GM12891 (cell line): ENCODE data around the gene SFTA2.

Experiments used
- DNase-seq: peaks from one replicate; pipeline ENCODE4 v3.0.0; 2011; ENCODE audit warnings: low spot score; ENCODE audit not compliant: insufficient read length
- FAIRE-seq: peaks from 2 replicates; lab custom pipeline; 2011; peaks lifted over from hg19 to GRCh38; lab: Jason Lieb, UNC
- PAX5 ChIP-seq: IDR thresholded peaks from 2 replicates; pipeline ENCODE4 v1.6.1; 2011; ENCODE audit warnings: low read length, moderate library complexity, mild to moderate bottlenecking; ENCODE audit not compliant: insufficient read depth, severe bottlenecking
- POLR2A ChIP-seq: IDR thresholded peaks from 2 replicates; pipeline ENCODE4 v1.6.1; 2011; ENCODE audit warnings: low read depth, low read length, control low read depth
- POLR2AphosphoS5 ChIP-seq: IDR thresholded peaks from 2 replicates; pipeline ENCODE4 v1.6.1; 2011; ENCODE audit warnings: low read depth, low read length, control low read depth
- POU2F2 ChIP-seq: IDR thresholded peaks from 2 replicates; pipeline ENCODE4 v1.6.1; 2011; ENCODE audit warnings: low read depth, mild to moderate bottlenecking, control low read depth, low read length, moderate library complexity
- SPI1 ChIP-seq: IDR thresholded peaks from 2 replicates; pipeline ENCODE4 v1.6.1; 2011; ENCODE audit warnings: low read depth, low read length, control low read depth
- TAF1 ChIP-seq: IDR thresholded peaks from 2 replicates; pipeline ENCODE4 v1.6.1; 2011; ENCODE audit warnings: low read depth, low read length, control low read depth

Gene SFTA2

DNA sequence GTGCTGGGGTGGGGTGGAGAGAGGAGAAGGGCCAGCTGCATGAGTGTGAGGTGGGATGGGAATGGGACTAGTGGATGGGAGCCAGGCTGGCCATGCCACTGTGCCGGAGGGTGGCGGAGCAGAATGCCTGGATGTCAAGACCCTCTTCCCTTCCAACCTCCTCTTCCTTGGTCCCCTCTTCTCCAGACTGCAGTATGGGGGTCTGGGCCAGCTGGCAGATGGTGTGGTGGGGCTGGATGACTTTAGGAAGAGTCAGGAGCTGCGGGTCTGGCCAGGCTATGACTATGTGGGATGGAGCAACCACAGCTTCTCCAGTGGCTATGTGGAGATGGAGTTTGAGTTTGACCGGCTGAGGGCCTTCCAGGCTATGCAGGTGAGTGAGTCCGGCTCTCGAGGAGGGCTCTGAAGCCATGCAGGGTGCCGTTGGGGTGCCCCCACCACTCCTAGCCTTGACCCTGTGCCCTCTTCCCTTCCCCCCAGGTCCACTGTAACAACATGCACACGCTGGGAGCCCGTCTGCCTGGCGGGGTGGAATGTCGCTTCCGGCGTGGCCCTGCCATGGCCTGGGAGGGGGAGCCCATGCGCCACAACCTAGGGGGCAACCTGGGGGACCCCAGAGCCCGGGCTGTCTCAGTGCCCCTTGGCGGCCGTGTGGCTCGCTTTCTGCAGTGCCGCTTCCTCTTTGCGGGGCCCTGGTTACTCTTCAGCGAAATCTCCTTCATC lies 40.0 kb downstream of the SFTA2 start:
- TF ChIP-seq POU2F2: no peak
- TF ChIP-seq POLR2A: no peak
- TF ChIP-seq SPI1: no peak
- TF ChIP-seq PAX5: no peak
- no peak for TF ChIP-seq TAF1
- no peak for TF ChIP-seq POLR2AphosphoS5
- DNase-seq (no peak), FAIRE-seq (no peak)

DNA sequence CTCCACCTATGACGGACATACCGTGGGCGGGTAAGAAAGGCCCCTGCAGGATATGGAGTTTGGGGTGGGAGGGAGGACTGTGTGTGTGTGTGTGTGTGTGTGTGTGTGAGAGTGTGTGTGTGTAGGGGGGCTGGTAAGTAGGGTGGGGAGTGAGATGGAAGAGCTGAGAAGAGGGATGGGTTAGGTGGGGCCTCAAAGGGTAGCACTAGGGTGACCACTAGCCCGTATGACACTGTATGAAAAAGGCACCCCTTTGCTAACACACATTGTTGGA lies 40.6 kb downstream of the SFTA2 start:
- TF ChIP-seq POLR2A: no peak
- TF ChIP-seq PAX5: no peak
- TF ChIP-seq SPI1: no peak
- no peak for TF ChIP-seq POLR2AphosphoS5
- TF ChIP-seq TAF1: no peak
- no peak for TF ChIP-seq POU2F2
- no peak for FAIRE-seq
- DNase-seq: no peak

DNA sequence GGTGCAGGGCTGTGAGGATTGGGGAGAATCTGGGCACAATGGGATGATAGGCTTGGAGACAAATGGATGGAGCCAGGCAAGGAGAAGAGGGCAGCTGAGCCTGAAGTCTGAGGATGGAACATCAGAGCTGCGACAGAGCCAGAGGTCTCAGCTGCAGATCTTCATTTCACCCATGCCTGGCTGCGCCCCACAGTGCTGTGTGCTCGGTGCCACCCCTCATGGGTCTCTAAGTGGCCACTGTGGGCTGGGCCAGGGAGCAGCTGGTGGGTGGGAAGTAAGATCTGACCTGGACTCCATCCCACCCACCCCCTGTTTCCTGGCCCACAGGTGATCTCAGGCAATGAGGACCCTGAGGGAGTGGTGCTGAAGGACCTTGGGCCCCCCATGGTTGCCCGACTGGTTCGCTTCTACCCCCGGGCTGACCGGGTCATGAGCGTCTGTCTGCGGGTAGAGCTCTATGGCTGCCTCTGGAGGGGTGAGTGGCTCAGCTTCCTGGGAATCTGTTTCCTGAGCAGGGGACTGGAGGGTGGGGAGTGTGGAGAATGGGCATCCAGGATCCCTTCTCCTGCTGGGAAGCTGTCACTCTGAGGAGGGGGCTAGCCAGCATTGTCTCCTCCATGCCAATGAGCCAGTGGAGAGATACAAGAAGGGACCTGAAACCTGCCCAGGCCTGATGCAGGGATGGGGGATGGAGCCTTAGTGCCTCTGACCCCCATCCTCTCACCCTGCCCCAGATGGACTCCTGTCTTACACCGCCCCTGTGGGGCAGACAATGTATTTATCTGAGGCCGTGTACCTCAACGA lies 41.1 kb downstream of the SFTA2 start:
- no peak for FAIRE-seq
- no peak for DNase-seq
- TF ChIP-seq PAX5: no peak
- TF ChIP-seq POLR2AphosphoS5: no peak
- TF ChIP-seq TAF1: no peak
- no peak for TF ChIP-seq POU2F2
- TF ChIP-seq POLR2A: no peak
- no peak for TF ChIP-seq SPI1

DNA sequence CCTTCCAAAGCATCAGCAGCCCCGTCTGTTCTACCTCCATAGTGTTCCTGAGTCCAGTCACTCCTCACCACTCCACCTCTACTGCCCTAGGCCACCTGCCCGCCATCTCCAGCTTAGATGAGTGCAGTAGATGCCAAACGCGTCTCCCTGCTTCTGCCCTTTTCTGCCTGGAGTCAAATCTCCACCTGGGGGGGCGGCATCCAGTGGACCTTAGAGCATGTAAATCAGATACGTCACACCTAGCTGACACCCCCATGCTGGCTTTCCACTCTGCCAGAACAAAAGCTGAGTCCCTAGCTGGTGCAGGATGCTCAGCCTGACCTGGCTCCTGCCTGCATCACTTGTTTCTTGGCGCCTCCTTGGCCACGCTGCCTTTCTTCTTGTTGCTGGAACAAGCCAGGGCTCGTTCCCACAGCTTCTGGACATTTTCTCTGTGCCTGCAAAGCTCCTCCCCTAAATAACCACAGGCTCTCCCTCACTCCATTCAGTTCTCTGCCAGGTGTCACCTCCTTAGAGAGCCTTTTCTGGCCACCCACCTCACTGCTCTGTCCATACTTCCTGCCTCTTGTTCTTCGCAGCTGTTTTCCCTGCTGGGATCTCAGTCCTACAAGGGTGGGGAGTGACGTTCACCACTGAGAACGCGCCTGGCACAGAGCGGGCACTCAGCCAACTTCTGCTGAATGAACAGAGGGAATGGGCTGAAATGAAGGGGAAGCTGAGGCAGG lies 41.9 kb downstream of the SFTA2 start:
- no peak for TF ChIP-seq POLR2AphosphoS5
- TF ChIP-seq SPI1: no peak
- DNase-seq: no peak
- FAIRE-seq: no peak

DNA sequence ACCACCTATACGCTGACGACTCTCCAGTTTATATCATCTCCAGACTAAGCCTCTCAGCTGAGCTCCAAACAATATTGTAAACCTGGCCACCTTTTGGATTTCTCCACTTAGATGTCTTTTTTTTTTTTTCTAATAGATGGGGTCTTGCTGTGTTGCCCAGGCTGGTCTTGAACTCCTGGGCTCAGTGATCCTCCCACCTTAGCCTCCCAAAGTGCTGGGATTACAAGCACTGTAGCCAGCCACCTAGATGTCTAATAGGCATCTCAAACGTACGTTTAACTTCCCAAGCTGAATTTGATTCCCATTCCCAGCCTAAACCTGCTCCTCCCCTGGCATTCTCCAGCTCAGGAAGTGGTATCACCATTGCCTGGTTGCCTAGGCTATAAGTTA lies 42.5 kb downstream of the SFTA2 start:
- FAIRE-seq: no peak
- no peak for TF ChIP-seq POU2F2
- no peak for TF ChIP-seq TAF1
- TF ChIP-seq POLR2A: no peak
- TF ChIP-seq SPI1: no peak
- TF ChIP-seq POLR2AphosphoS5: no peak
- no peak for TF ChIP-seq PAX5
- DNase-seq: no peak

DNA sequence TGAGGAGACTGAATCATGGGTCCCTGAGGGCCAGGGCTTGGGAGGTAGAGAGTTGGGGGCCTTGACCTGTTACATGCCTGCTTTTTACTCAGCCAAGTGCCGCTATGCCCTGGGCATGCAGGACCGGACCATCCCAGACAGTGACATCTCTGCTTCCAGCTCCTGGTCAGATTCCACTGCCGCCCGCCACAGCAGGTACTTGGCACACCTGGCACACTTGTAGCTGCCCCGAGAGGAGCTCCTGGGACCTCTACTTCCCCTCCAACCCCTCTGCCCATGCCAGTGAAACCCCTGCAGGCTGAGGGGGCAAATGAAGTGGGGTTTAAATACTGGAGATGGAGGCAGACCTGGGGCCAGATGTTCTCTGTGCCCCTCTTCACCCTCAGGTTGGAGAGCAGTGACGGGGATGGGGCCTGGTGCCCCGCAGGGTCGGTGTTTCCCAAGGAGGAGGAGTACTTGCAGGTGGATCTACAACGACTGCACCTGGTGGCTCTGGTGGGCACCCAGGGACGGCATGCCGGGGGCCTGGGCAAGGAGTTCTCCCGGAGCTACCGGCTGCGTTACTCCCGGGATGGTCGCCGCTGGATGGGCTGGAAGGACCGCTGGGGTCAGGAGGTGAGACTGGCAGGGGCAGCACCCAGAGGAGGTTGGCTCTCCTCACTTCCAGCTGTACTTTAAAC lies 43.0 kb downstream of the SFTA2 start:
- FAIRE-seq: no peak
- TF ChIP-seq POLR2A (no peak), PAX5 (no peak), POLR2AphosphoS5 (no peak)
- DNase-seq: no peak

DNA sequence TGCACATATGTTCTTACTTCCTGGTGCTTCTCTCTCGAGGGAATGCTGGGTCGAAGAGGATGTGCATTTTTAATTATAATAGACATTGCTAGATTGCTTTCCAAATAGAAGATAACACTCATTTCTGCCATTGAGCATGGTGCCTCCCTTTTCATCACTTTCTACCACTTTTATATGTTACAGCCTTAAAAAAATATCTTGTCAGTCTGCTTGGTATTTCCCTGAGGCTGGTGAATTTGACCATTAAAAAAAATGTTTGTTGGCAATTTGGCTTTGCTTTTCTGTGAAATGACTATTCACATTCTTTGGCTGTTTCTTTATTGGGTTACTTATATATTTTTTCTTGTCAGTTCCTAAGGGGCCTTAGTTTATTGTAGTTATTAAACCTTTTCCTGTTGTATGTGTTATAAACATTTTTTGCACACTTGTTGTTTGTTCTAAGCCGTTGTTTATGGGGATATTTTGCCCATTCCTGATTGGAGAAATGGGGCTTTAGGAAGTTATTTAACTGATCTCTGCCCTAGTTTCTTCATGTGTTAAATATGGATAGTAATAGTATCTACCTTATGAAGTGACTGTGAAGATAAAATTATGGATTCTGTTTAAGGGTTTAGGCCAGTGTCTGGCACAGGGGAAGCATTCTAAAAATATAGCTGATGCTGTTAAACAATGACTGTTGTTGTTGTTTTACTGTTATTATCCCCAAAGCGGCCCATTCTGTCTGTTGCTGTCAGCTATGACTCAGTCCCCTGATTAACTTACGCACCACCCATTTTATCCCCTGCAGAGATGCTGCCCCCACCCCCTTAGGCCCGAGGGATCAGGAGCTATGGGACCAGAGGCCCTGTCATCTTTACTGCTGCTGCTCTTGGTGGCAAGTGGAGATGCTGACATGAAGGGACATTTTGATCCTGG lies 43.8 kb downstream of the SFTA2 start:
- no peak for DNase-seq
- no peak for FAIRE-seq
- TF ChIP-seq TAF1 (no peak), SPI1 (no peak), POU2F2 (no peak), POLR2AphosphoS5 (no peak), POLR2A (no peak), PAX5 (no peak)

DNA sequence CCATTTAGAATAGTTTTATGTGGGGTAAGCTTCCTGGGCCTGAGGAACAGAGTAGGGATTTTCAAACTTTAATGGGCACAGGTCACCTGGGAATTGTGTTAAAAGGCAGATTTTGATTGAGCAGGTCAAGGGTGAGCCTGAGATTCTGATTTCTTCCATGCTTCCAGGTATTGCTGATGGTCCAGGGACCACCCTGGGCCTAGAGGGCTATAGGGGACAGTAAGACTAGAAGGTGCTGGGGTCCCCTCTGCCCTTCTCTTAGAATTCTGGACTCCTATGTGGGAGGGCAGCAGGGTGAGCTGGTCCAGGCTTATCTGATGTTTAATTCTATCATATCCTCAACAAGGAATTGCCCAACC lies 45.1 kb downstream of the SFTA2 start:
- FAIRE-seq (no peak), DNase-seq (no peak)
- TF ChIP-seq POLR2A (no peak), POU2F2 (no peak), SPI1 (no peak), TAF1 (no peak), PAX5 (no peak), POLR2AphosphoS5 (no peak)
